ENCODE measurements around the gene MAP3K14.

MAP3K14 gene

GRCh38 chr17:45311401-45311759 lies 5.4 kb downstream of the MAP3K14 start:
- Histone ChIP-seq H3K27me3 (ENCODE audit: insufficient read depth, low read length) (no peaks in the 10 kb centered on the region), H2BK12ac (ENCODE audit: low read length) (no peak overlapping the region), H3K27ac (ENCODE audit: low read depth, low read length) (peak overlapping the region; percentile 3), H3K9me3 (ENCODE audit: insufficient read depth, low read depth, low read length) (peaks cover 3% of the 10 kb centered on the region), H3K4me3 (ENCODE audit: low read depth, low read length) (no peak overlapping the region), H2AFZ (ENCODE audit: insufficient read depth, low read length, poor library complexity) (no peak overlapping the region), H4K12ac (ENCODE audit: low read depth, low read length) (no peak overlapping the region), H3K79me2 (ENCODE audit: control insufficient read depth, insufficient read depth, low read length, poor library complexity) (peaks cover 1% of the 10 kb centered on the region), H3K4me1 (ENCODE audit: control insufficient read depth in 1 of 2, insufficient read depth in 2 of 2, low read length in 2 of 2) (peaks cover 13 to 18% of the 10 kb centered on the region in 2 experiments), H3K79me1 (ENCODE audit: low read length) (peaks cover 2% of the 10 kb centered on the region), H4K8ac (ENCODE audit: low read depth, low read length) (no peak overlapping the region), H4K91ac (ENCODE audit: low read depth, low read length) (no peak overlapping the region), H2AK5ac (ENCODE audit: low read length) (no peak overlapping the region), H3K36me3 (ENCODE audit: control insufficient read depth in 1 of 2, insufficient read depth in 2 of 2, low read length in 2 of 2) (no peaks in the 10 kb centered on the region), H3K14ac (ENCODE audit: low read length) (no peak overlapping the region), H3K4me2 (ENCODE audit: low read length) (peak overlapping the region; percentile 9), H2BK120ac (ENCODE audit: insufficient read depth, low read length, poor library complexity) (no peak overlapping the region), H3K9ac (ENCODE audit: low read length) (no peak overlapping the region), H3K18ac (ENCODE audit: low read length) (no peak overlapping the region), H3K23ac (ENCODE audit: low read length) (no peak overlapping the region), H3K4ac (ENCODE audit: low read depth, low read length) (no peak overlapping the region), H2BK5ac (ENCODE audit: low read depth, low read length, poor library complexity) (no peak overlapping the region)
- WGBS (ENCODE audit: extremely low coverage, insufficient coverage, insufficient read length) = no CpG with 5 or more reads among the region's 4 CpGs
- DNase-seq = no peak

GRCh38 chr17:45310380-45311324 lies 6.2 kb downstream of the MAP3K14 start:
- Histone ChIP-seq H4K8ac (ENCODE audit: low read depth, low read length) (no peak overlapping the region), H3K79me2 (ENCODE audit: control insufficient read depth, insufficient read depth, low read length, poor library complexity) (no peaks in the 10 kb centered on the region), H2BK5ac (ENCODE audit: low read depth, low read length, poor library complexity) (no peak overlapping the region), H3K27me3 (ENCODE audit: insufficient read depth, low read length) (no peaks in the 10 kb centered on the region), H3K4me1 (ENCODE audit: control insufficient read depth in 1 of 2, insufficient read depth in 2 of 2, low read length in 2 of 2) (peaks cover 10 to 13% of the 10 kb centered on the region in 2 experiments), H2BK12ac (ENCODE audit: low read length) (no peak overlapping the region), H3K36me3 (ENCODE audit: control insufficient read depth in 1 of 2, insufficient read depth in 2 of 2, low read length in 2 of 2) (peaks cover 0 to under 1% of the 10 kb centered on the region in 2 experiments), H3K9me3 (ENCODE audit: insufficient read depth, low read depth, low read length) (peaks cover 3% of the 10 kb centered on the region), H2BK120ac (ENCODE audit: insufficient read depth, low read length, poor library complexity) (no peak overlapping the region), H3K27ac (ENCODE audit: low read depth, low read length) (no peak overlapping the region), H3K79me1 (ENCODE audit: low read length) (no peaks in the 10 kb centered on the region), H4K91ac (ENCODE audit: low read depth, low read length) (no peak overlapping the region), H3K23ac (ENCODE audit: low read length) (no peak overlapping the region), H2AFZ (ENCODE audit: insufficient read depth, low read length, poor library complexity) (no peak overlapping the region), H3K9ac (ENCODE audit: low read length) (no peak overlapping the region), H3K4me2 (ENCODE audit: low read length) (no peak overlapping the region), H3K14ac (ENCODE audit: low read length) (no peak overlapping the region), H4K12ac (ENCODE audit: low read depth, low read length) (no peak overlapping the region), H3K4ac (ENCODE audit: low read depth, low read length) (no peak overlapping the region), H3K4me3 (ENCODE audit: low read depth, low read length) (no peak overlapping the region), H2AK5ac (ENCODE audit: low read length) (no peak overlapping the region), H3K18ac (ENCODE audit: low read length) (no peak overlapping the region)
- no peak for DNase-seq
- WGBS (ENCODE audit: extremely low coverage, insufficient coverage, insufficient read length) = no CpG with 5 or more reads among the region's 3 CpGs

- Histone ChIP-seq H3K9me3 (ENCODE audit: insufficient read depth, low read depth, low read length) (peaks cover 3% of the 10 kb centered on the region), H3K23ac (ENCODE audit: low read length) (no peak overlapping the region), H4K8ac (ENCODE audit: low read depth, low read length) (no peak overlapping the region), H2AFZ (ENCODE audit: insufficient read depth, low read length, poor library complexity) (no peak overlapping the region), H3K79me1 (ENCODE audit: low read length) (no peaks in the 10 kb centered on the region), H3K18ac (ENCODE audit: low read length) (no peak overlapping the region), H3K27ac (ENCODE audit: low read depth, low read length) (no peak overlapping the region), H3K4me3 (ENCODE audit: low read depth, low read length) (no peak overlapping the region), H3K4me1 (ENCODE audit: control insufficient read depth in 1 of 2, insufficient read depth in 2 of 2, low read length in 2 of 2) (peaks cover 10 to 13% of the 10 kb centered on the region in 2 experiments), H3K27me3 (ENCODE audit: insufficient read depth, low read length) (no peaks in the 10 kb centered on the region), H3K9ac (ENCODE audit: low read length) (no peak overlapping the region), H2BK5ac (ENCODE audit: low read depth, low read length, poor library complexity) (no peak overlapping the region), H2BK12ac (ENCODE audit: low read length) (no peak overlapping the region), H4K91ac (ENCODE audit: low read depth, low read length) (no peak overlapping the region), H3K4ac (ENCODE audit: low read depth, low read length) (no peak overlapping the region), H3K79me2 (ENCODE audit: control insufficient read depth, insufficient read depth, low read length, poor library complexity) (no peaks in the 10 kb centered on the region), H2BK120ac (ENCODE audit: insufficient read depth, low read length, poor library complexity) (no peak overlapping the region), H4K12ac (ENCODE audit: low read depth, low read length) (no peak overlapping the region), H3K36me3 (ENCODE audit: control insufficient read depth in 1 of 2, insufficient read depth in 2 of 2, low read length in 2 of 2) (peaks cover 0 to 2% of the 10 kb centered on the region in 2 experiments), H3K4me2 (ENCODE audit: low read length) (no peak overlapping the region), H3K14ac (ENCODE audit: low read length) (no peak overlapping the region), H2AK5ac (ENCODE audit: low read length) (no peak overlapping the region)
- no CpG with 5 or more reads among the region's 4 CpGs for WGBS (ENCODE audit: extremely low coverage, insufficient coverage, insufficient read length)
- DNase-seq = no peak
These were observed 7.4 kb downstream of the MAP3K14 start for GRCh38 chr17:45309400-45309799.

GRCh38 chr17:45308840-45309239 lies 8.0 kb downstream of the MAP3K14 start:
- H4K12ac ChIP-seq (ENCODE audit: low read depth, low read length) = no peak overlapping the region
- H3K4me2 ChIP-seq (ENCODE audit: low read length) = no peak overlapping the region
- no CpG with 5 or more reads among the region's 5 CpGs for WGBS (ENCODE audit: extremely low coverage, insufficient coverage, insufficient read length)
- no peak overlapping the region for H3K9ac ChIP-seq (ENCODE audit: low read length)
- H3K27ac ChIP-seq (ENCODE audit: low read depth, low read length) = no peak overlapping the region
- H3K79me1 ChIP-seq (ENCODE audit: low read length) = no peaks in the 10 kb centered on the region
- H2AK5ac ChIP-seq (ENCODE audit: low read length) = no peak overlapping the region
- peaks cover 0 to 2% of the 10 kb centered on the region in 2 experiments for H3K36me3 ChIP-seq (ENCODE audit: control insufficient read depth in 1 of 2, insufficient read depth in 2 of 2, low read length in 2 of 2)
- H3K18ac ChIP-seq (ENCODE audit: low read length) = no peak overlapping the region
- H2BK120ac ChIP-seq (ENCODE audit: insufficient read depth, low read length, poor library complexity) = no peak overlapping the region
- H4K91ac ChIP-seq (ENCODE audit: low read depth, low read length) = no peak overlapping the region
- DNase-seq = no peak
- H3K23ac ChIP-seq (ENCODE audit: low read length) = no peak overlapping the region
- no peaks in the 10 kb centered on the region for H3K27me3 ChIP-seq (ENCODE audit: insufficient read depth, low read length)
- no peak overlapping the region for H3K14ac ChIP-seq (ENCODE audit: low read length)
- H3K79me2 ChIP-seq (ENCODE audit: control insufficient read depth, insufficient read depth, low read length, poor library complexity) = no peaks in the 10 kb centered on the region
- H2AFZ ChIP-seq (ENCODE audit: insufficient read depth, low read length, poor library complexity) = no peak overlapping the region
- no peak overlapping the region for H2BK12ac ChIP-seq (ENCODE audit: low read length)
- H3K4ac ChIP-seq (ENCODE audit: low read depth, low read length) = no peak overlapping the region
- no peak overlapping the region for H3K4me3 ChIP-seq (ENCODE audit: low read depth, low read length)
- H3K4me1 ChIP-seq (ENCODE audit: control insufficient read depth in 1 of 2, insufficient read depth in 2 of 2, low read length in 2 of 2) = peaks cover 10 to 13% of the 10 kb centered on the region in 2 experiments
- H4K8ac ChIP-seq (ENCODE audit: low read depth, low read length) = no peak overlapping the region
- H3K9me3 ChIP-seq (ENCODE audit: insufficient read depth, low read depth, low read length) = peaks cover 3% of the 10 kb centered on the region
- no peak overlapping the region for H2BK5ac ChIP-seq (ENCODE audit: low read depth, low read length, poor library complexity)
